Upper lobe of left lung (tissue), 6 donors: ENCODE results near the gene NPDC1. TPM values are rescaled to one million over a fixed set of nuclear protein-coding genes. Genes with fewer than 3 reads are reported as not detected.
A peak's percentile ranks its signal among the peaks of the same experiment; 100 is the strongest.

ENCODE experiments used
- ATAC-seq, 2 donors: fragments of 200-7000 bp; cut with Tn5 transposase; one replicate each; pipeline ENCODE4 v1.9.1; 2022; ENCODE audit warnings: mild to moderate bottlenecking in 2 of 2, moderate library complexity in 2 of 2; ENCODE audit not compliant: low FRiP score in 2 of 2
- DNase-seq, 2 donors: peaks; one replicate each; pipeline ENCODE4 v3.0.0-alpha.2; 2019 to 2020
- H3K27ac ChIP-seq, 4 donors: fragments of 200-600 bp; sonication (generic); one replicate each; pipeline ENCODE4 v1.5.1; 2016 to 2019
- H3K27me3 ChIP-seq, 4 donors: fragments of 200-600 bp; sonication (generic); one replicate each; pipeline ENCODE4 v1.5.1; 2017 to 2019
- H3K36me3 ChIP-seq, 4 donors: fragments of 200-600 bp; sonication (generic); one replicate each; pipeline ENCODE4 v1.5.1; 2016 to 2019
- H3K4me1 ChIP-seq, 4 donors: fragments of 200-600 bp; sonication (generic); one replicate each; pipeline ENCODE4 v1.5.1; 2018 to 2019
- H3K4me3 ChIP-seq, 4 donors: fragments of 200-600 bp; sonication (generic); one replicate each; pipeline ENCODE4 v1.5.1; 2017 to 2019; ENCODE audit warnings: mild to moderate bottlenecking in 2 of 4, moderate library complexity in 1 of 4
- H3K9me3 ChIP-seq, 4 donors: fragments of 200-600 bp; sonication (generic); one replicate each; pipeline ENCODE4 v1.5.1; 2018 to 2019
- CTCF ChIP-seq, 6 experiments: fragments of 450-650 bp in 4 of 6; fragments of 200-600 bp in 2 of 6; sonication (generic) in 2 of 6; IDR thresholded peaks; one replicate each; pipeline ENCODE4 v1.5.1; 2016 to 2019; ENCODE audit warnings: antibody characterized with exemption in 6 of 6
- EP300 ChIP-seq, 4 donors: sonication (generic); formaldehyde crosslinking; IDR thresholded peaks; one replicate each; pipeline ENCODE4 v1.5.1; 2017; ENCODE audit warnings: antibody characterized with exemption in 4 of 4, control low read depth in 2 of 4
- POLR2A ChIP-seq, 4 donors: fragments of 450-650 bp; IDR thresholded peaks; one replicate each; pipeline ENCODE4 v1.5.1; 2016 to 2017; ENCODE audit warnings: antibody characterized with exemption in 4 of 4, mild to moderate bottlenecking in 2 of 4
- POLR2AphosphoS5 ChIP-seq, 2 donors: sonication (generic); formaldehyde crosslinking; IDR thresholded peaks; one replicate each; pipeline ENCODE4 v1.5.1; 2017; ENCODE audit warnings: antibody characterized with exemption in 2 of 2
- WGBS, 2 donors: methylation state at CpG; one replicate each; pipeline ENCODE4 v1.1.5; 2017 to 2018; 5-methylcytosine and 5-hydroxymethylcytosine counted together
- total RNA-seq, 6 donors: library from RNA; depleted of rRNA in 4 of 6; stranded (reverse); fragments of >200 nt in 4 of 6; gene quantifications; one replicate each; pipeline versions ENCODE4 v1.1.0 to v1.2.1, GENCODE V29; 2016 to 2021
- donor health status: DM: no; HTN: no; CAD: no; lungs with moderate emphysema.
- donor health status: DM: no; HTN: yes; CAD: no; lungs with severe emphysema.

The NPDC1 gene
- total RNA-seq, 6 donors from 2014 or later = 26.7 to 199 (median 73.2) TPM

GRCh38 chr9:137012694-137013570, 33.0 kb downstream of the NPDC1 start:
- H3K27me3 ChIP-seq = no peaks in the 10 kb centered on the region
- no peak for TF ChIP-seq POLR2A (IDR thresholded peaks at IDR 0.05)
- no peak for TF ChIP-seq POLR2AphosphoS5 (IDR thresholded peaks at IDR 0.05)
- no peak for TF ChIP-seq EP300 (IDR thresholded peaks at IDR 0.05)
- TF ChIP-seq CTCF (IDR thresholded peaks at IDR 0.05) = no peak
- H3K36me3 ChIP-seq = peaks cover 0 to 79% (median 54%) of the 10 kb centered on the region in 4 donors
- ATAC-seq (no peak), DNase-seq (peak in 1 of 2 donors; percentile 82)
- no peak overlapping the region for H3K4me3 ChIP-seq
- WGBS, 2 donors = 86 to 95% methylated on average over 7 to 53 of the region's 67 CpGs
- H3K4me1 ChIP-seq = no peaks in the 10 kb centered on the region
- no peak overlapping the region for H3K27ac ChIP-seq
- no peaks in the 10 kb centered on the region for H3K9me3 ChIP-seq

- ATAC-seq (no peak), DNase-seq (peak in 1 of 2 donors; percentile 68)
- Histone ChIP-seq H3K36me3 (peaks cover 0 to 71% (median 50%) of the 10 kb centered on the region in 4 donors), H3K4me1 (peaks cover 0 to 8% (median 6%) of the 10 kb centered on the region in 4 donors), H3K4me3 (no peak overlapping the region), H3K27ac (no peak overlapping the region), H3K27me3 (no peaks in the 10 kb centered on the region), H3K9me3 (no peaks in the 10 kb centered on the region)
- WGBS, 2 donors = 92 to 99% methylated on average over 15 to 37 of the region's 39 CpGs
- no peak for TF ChIP-seq POLR2A (IDR thresholded peaks at IDR 0.05)
- TF ChIP-seq POLR2AphosphoS5 (IDR thresholded peaks at IDR 0.05) = no peak
- TF ChIP-seq CTCF (IDR thresholded peaks at IDR 0.05) = no peak
- no peak for TF ChIP-seq EP300 (IDR thresholded peaks at IDR 0.05)
These were observed 33.9 kb downstream of the NPDC1 start for GRCh38 chr9:137011907-137012675.

- Histone ChIP-seq H3K27me3 (no peaks in the 10 kb centered on the region), H3K36me3 (peaks cover 0 to 61% (median 42%) of the 10 kb centered on the region in 4 donors), H3K9me3 (no peaks in the 10 kb centered on the region), H3K27ac (no peak overlapping the region), H3K4me1 (peaks cover 0 to 10% (median 9%) of the 10 kb centered on the region in 4 donors), H3K4me3 (no peak overlapping the region)
- DNase-seq (peak in 1 of 2 donors; percentile 60), ATAC-seq (no peak)
- WGBS, 2 donors = 95 to 96% methylated on average over 18 to 22 of the region's 24 CpGs
- TF ChIP-seq POLR2A (IDR thresholded peaks at IDR 0.05) (no peak), CTCF (IDR thresholded peaks at IDR 0.05) (no peak), EP300 (IDR thresholded peaks at IDR 0.05) (no peak), POLR2AphosphoS5 (IDR thresholded peaks at IDR 0.05) (no peak)
These were observed 34.8 kb downstream of the NPDC1 start for GRCh38 chr9:137011156-137011555.

GRCh38 chr9:137009938-137010732, 35.8 kb downstream of the NPDC1 start:
- H3K36me3 ChIP-seq = peaks cover 0 to 55% (median 33%) of the 10 kb centered on the region in 4 donors
- peak in 1 of 2 donors; percentile 83 for DNase-seq
- H3K4me1 ChIP-seq = peaks cover 0 to 10% (median 9%) of the 10 kb centered on the region in 4 donors
- no peak overlapping the region for H3K27ac ChIP-seq
- no peak for TF ChIP-seq EP300 (IDR thresholded peaks at IDR 0.05)
- TF ChIP-seq POLR2AphosphoS5 (IDR thresholded peaks at IDR 0.05) = no peak
- no peak for TF ChIP-seq POLR2A (IDR thresholded peaks at IDR 0.05)
- no peak for TF ChIP-seq CTCF (IDR thresholded peaks at IDR 0.05)
- no peak overlapping the region for H3K4me3 ChIP-seq
- no peak for ATAC-seq
- 97 to 98% methylated on average over 29 to 37 of the region's 49 CpGs for WGBS, 2 donors
- no peaks in the 10 kb centered on the region for H3K9me3 ChIP-seq
- no peaks in the 10 kb centered on the region for H3K27me3 ChIP-seq
